GM23338 (cell line): Measurements from ENCODE around the gene NXPH2.

ENCODE experiments used
- CREB1 ChIP-seq: fragments of 250-450 bp; sonication (Bioruptor Pico); IDR thresholded peaks from 2 replicates; pipeline ENCODE4 v1.5.0; 2020; ENCODE audit warnings: low read depth, mild to moderate bottlenecking, moderate library complexity
- ETS1 ChIP-seq: IDR thresholded peaks from 2 replicates; pipeline ENCODE4 v1.6.1; 2016; ENCODE audit warnings: antibody characterized with exemption
- EZH2 ChIP-seq: fragments of 200-600 bp; sonication (generic); IDR thresholded peaks from one replicate; pipeline ENCODE4 v1.8.0; 2017; ENCODE audit warnings: antibody characterized with exemption, mild to moderate bottlenecking, low read depth; ENCODE audit not compliant: unreplicated experiment
- EZH2phosphoT487 ChIP-seq: fragments of 200-600 bp; sonication (generic); IDR thresholded peaks from one replicate; pipeline ENCODE4 v1.8.1; 2018; ENCODE audit warnings: antibody characterized with exemption; ENCODE audit not compliant: unreplicated experiment
- JUNB ChIP-seq: IDR thresholded peaks from one replicate; pipeline ENCODE4 v1.6.1; 2016; ENCODE audit warnings: antibody characterized with exemption; ENCODE audit not compliant: unreplicated experiment
- NANOG ChIP-seq: IDR thresholded peaks from 2 replicates; pipeline ENCODE4 v1.6.1; 2016; ENCODE audit warnings: antibody characterized with exemption, borderline replicate concordance
- POLR2AphosphoS5 ChIP-seq: IDR thresholded peaks from 2 replicates; pipeline ENCODE4 v1.6.1; 2016; ENCODE audit warnings: antibody characterized with exemption, low read depth
- ZNF114 ChIP-seq: fragments of 250-450 bp; sonication (Bioruptor Pico); IDR thresholded peaks from 2 replicates; pipeline ENCODE4 v1.5.0; 2020; ENCODE audit warnings: mild to moderate bottlenecking, moderate library complexity
- TF ChIP-seq, protein P1 (sequence below), 2 experiments: fragments of 200-600 bp in 1 of 2; sonication (generic) in 1 of 2; conservative IDR thresholded peaks; 2 replicates each; pipeline versions ENCODE4 v1.5.1 to v1.6.1; 2016 to 2017; ENCODE audit warnings: antibody characterized with exemption in 2 of 2, low read depth in 2 of 2, mild to moderate bottlenecking in 2 of 2, moderate library complexity in 1 of 2
- TF ChIP-seq, protein P2 (sequence below): IDR thresholded peaks from one replicate; pipeline ENCODE4 v1.6.1; 2018; ENCODE audit warnings: antibody characterized with exemption; ENCODE audit not compliant: unreplicated experiment
- TF ChIP-seq, protein P3 (sequence below): fragments of 250-450 bp; sonication (Bioruptor Pico); IDR thresholded peaks from 2 replicates; pipeline ENCODE4 v1.5.0; 2020; ENCODE audit warnings: mild to moderate bottlenecking, moderate library complexity

GRCh38 chr2:138632066-138632620 is 148.0 kb downstream of the NXPH2 start:
- TF ChIP-seq, protein P1, sequence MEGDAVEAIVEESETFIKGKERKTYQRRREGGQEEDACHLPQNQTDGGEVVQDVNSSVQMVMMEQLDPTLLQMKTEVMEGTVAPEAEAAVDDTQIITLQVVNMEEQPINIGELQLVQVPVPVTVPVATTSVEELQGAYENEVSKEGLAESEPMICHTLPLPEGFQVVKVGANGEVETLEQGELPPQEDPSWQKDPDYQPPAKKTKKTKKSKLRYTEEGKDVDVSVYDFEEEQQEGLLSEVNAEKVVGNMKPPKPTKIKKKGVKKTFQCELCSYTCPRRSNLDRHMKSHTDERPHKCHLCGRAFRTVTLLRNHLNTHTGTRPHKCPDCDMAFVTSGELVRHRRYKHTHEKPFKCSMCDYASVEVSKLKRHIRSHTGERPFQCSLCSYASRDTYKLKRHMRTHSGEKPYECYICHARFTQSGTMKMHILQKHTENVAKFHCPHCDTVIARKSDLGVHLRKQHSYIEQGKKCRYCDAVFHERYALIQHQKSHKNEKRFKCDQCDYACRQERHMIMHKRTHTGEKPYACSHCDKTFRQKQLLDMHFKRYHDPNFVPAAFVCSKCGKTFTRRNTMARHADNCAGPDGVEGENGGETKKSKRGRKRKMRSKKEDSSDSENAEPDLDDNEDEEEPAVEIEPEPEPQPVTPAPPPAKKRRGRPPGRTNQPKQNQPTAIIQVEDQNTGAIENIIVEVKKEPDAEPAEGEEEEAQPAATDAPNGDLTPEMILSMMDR (conservative IDR thresholded peaks at IDR 0.05; ENCODE audit: low read depth in 2 of 2), result no peak
- TF ChIP-seq EZH2, result no peak
- TF ChIP-seq CREB1, result no peak
- TF ChIP-seq, protein P2, sequence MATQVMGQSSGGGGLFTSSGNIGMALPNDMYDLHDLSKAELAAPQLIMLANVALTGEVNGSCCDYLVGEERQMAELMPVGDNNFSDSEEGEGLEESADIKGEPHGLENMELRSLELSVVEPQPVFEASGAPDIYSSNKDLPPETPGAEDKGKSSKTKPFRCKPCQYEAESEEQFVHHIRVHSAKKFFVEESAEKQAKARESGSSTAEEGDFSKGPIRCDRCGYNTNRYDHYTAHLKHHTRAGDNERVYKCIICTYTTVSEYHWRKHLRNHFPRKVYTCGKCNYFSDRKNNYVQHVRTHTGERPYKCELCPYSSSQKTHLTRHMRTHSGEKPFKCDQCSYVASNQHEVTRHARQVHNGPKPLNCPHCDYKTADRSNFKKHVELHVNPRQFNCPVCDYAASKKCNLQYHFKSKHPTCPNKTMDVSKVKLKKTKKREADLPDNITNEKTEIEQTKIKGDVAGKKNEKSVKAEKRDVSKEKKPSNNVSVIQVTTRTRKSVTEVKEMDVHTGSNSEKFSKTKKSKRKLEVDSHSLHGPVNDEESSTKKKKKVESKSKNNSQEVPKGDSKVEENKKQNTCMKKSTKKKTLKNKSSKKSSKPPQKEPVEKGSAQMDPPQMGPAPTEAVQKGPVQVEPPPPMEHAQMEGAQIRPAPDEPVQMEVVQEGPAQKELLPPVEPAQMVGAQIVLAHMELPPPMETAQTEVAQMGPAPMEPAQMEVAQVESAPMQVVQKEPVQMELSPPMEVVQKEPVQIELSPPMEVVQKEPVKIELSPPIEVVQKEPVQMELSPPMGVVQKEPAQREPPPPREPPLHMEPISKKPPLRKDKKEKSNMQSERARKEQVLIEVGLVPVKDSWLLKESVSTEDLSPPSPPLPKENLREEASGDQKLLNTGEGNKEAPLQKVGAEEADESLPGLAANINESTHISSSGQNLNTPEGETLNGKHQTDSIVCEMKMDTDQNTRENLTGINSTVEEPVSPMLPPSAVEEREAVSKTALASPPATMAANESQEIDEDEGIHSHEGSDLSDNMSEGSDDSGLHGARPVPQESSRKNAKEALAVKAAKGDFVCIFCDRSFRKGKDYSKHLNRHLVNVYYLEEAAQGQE, result no peak
- TF ChIP-seq ETS1, result no peak
- TF ChIP-seq ZNF114, result no peak
- TF ChIP-seq POLR2AphosphoS5, result no peak
- TF ChIP-seq, protein P3, sequence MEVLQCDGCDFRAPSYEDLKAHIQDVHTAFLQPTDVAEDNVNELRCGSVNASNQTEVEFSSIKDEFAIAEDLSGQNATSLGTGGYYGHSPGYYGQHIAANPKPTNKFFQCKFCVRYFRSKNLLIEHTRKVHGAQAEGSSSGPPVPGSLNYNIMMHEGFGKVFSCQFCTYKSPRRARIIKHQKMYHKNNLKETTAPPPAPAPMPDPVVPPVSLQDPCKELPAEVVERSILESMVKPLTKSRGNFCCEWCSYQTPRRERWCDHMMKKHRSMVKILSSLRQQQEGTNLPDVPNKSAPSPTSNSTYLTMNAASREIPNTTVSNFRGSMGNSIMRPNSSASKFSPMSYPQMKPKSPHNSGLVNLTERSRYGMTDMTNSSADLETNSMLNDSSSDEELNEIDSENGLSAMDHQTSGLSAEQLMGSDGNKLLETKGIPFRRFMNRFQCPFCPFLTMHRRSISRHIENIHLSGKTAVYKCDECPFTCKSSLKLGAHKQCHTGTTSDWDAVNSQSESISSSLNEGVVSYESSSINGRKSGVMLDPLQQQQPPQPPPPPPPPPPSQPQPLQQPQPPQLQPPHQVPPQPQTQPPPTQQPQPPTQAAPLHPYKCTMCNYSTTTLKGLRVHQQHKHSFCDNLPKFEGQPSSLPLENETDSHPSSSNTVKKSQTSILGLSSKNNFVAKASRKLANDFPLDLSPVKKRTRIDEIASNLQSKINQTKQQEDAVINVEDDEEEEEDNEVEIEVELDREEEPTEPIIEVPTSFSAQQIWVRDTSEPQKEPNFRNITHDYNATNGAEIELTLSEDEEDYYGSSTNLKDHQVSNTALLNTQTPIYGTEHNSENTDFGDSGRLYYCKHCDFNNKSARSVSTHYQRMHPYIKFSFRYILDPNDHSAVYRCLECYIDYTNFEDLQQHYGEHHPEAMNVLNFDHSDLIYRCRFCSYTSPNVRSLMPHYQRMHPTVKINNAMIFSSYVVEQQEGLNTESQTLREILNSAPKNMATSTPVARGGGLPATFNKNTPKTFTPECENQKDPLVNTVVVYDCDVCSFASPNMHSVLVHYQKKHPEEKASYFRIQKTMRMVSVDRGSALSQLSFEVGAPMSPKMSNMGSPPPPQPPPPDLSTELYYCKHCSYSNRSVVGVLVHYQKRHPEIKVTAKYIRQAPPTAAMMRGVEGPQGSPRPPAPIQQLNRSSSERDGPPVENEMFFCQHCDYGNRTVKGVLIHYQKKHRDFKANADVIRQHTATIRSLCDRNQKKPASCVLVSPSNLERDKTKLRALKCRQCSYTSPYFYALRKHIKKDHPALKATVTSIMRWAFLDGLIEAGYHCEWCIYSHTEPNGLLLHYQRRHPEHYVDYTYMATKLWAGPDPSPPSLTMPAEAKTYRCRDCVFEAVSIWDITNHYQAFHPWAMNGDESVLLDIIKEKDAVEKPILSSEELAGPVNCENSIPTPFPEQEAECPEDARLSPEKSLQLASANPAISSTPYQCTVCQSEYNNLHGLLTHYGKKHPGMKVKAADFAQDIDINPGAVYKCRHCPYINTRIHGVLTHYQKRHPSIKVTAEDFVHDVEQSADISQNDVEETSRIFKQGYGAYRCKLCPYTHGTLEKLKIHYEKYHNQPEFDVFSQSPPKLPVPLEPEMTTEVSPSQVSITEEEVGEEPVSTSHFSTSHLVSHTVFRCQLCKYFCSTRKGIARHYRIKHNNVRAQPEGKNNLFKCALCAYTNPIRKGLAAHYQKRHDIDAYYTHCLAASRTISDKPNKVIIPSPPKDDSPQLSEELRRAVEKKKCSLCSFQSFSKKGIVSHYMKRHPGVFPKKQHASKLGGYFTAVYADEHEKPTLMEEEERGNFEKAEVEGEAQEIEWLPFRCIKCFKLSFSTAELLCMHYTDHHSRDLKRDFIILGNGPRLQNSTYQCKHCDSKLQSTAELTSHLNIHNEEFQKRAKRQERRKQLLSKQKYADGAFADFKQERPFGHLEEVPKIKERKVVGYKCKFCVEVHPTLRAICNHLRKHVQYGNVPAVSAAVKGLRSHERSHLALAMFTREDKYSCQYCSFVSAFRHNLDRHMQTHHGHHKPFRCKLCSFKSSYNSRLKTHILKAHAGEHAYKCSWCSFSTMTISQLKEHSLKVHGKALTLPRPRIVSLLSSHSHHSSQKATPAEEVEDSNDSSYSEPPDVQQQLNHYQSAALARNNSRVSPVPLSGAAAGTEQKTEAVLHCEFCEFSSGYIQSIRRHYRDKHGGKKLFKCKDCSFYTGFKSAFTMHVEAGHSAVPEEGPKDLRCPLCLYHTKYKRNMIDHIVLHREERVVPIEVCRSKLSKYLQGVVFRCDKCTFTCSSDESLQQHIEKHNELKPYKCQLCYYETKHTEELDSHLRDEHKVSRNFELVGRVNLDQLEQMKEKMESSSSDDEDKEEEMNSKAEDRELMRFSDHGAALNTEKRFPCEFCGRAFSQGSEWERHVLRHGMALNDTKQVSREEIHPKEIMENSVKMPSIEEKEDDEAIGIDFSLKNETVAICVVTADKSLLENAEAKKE, result no peak
- no peak for TF ChIP-seq EZH2phosphoT487
- TF ChIP-seq JUNB, result no peak
- no peak for TF ChIP-seq NANOG
